Measurements from ENCODE around the gene RGS6. TPM values are rescaled to one million over a fixed set of nuclear protein-coding genes. Genes with fewer than 3 reads are reported as not detected.
A peak's percentile ranks its signal among the peaks of the same experiment; 100 is the strongest.

The RGS6 gene
- not detected in 2 replicates for total RNA-seq (2012; rRNA removed)
- polyA plus RNA-seq (2012; rRNA removed): not detected in 2 replicates
- not detected in 2 replicates for polyA plus RNA-seq (2012; cell fraction: cytosol; rRNA removed)
- polyA plus RNA-seq (2012; cell fraction: nucleus; rRNA removed; ENCODE audit: low replicate concordance): 0.01 and 0.15 TPM in 2 replicates
- percentile 15 among the genes with signal in this experiment for Bru-seq, nascent RNA
- percentile 33 among the genes with signal in this experiment for BruChase-seq, experiment 1, labeled RNA remaining after a 6-hour chase
- BruChase-seq, experiment 2, labeled RNA remaining after a 2-hour chase: percentile 26 among the genes with signal in this experiment
- long read RNA-seq: 0 reads

GRCh38 chr14:71932229-71932981 is at the start of gene RGS6:
Gene RGS6 (plus strand): TSS chr14:71932429.
- Histone ChIP-seq H3K14ac (replicated peaks; ENCODE audit: low read depth, low read length) (no peak within 1 kb of the TSS), H3K36me3 (ENCODE audit: control insufficient read depth, insufficient read depth, low read length) (no peaks in the 10 kb centered on the region), H2BK120ac (ENCODE audit: low read depth, low read length) (no peak within 1 kb of the TSS), H3K27me3 (ENCODE audit: control insufficient read depth, insufficient read depth, low read length) (peaks cover 30% of the 10 kb centered on the region), H3K79me1 (ENCODE audit: low read depth in 1 of 2, low read length in 2 of 2) (no peaks in the 10 kb centered on the region), H4K5ac (ENCODE audit: low read depth, low read length) (no peak within 1 kb of the TSS), H3K18ac (ENCODE audit: low read depth, low read length) (no peak within 1 kb of the TSS), H2BK15ac (ENCODE audit: low read depth, low read length) (no peak within 1 kb of the TSS), H3K4me2 (ENCODE audit: low read depth, low read length) (no peak within 1 kb of the TSS; the same call in 1 of the 2 replicates), H3K9ac (ENCODE audit: low read depth, low read length) (no peak within 1 kb of the TSS), H2AK5ac (ENCODE audit: low read depth, low read length) (no peak within 1 kb of the TSS), H3K9me1 (ENCODE audit: insufficient read depth, low read length) (no peaks in the 10 kb centered on the region), H4K91ac (ENCODE audit: insufficient read depth, low read depth, low read length) (no peak within 1 kb of the TSS), H2AK9ac (replicated peaks; ENCODE audit: low read depth, low read length, poor library complexity) (no peak within 1 kb of the TSS), H4K8ac (ENCODE audit: low read depth in 2 of 2, low read length in 2 of 2) (no peak within 1 kb of the TSS), H3K4ac (ENCODE audit: low read depth, low read length) (no peak within 1 kb of the TSS), H2BK20ac (ENCODE audit: low read depth, low read length) (no peak within 1 kb of the TSS), H3K56ac (ENCODE audit: extremely low read depth, insufficient read depth, low read length) (no peak within 1 kb of the TSS), H3K4me1 (ENCODE audit: control insufficient read depth, insufficient read depth, low read length) (no peaks in the 10 kb centered on the region), H3K9me3 (ENCODE audit: control insufficient read depth, insufficient read depth, low read length) (no peaks in the 10 kb centered on the region), H3K27ac (ENCODE audit: insufficient read depth, low read length) (no peak within 1 kb of the TSS), H3K4me3 (ENCODE audit: insufficient read depth, low read depth, low read length) (no peak within 1 kb of the TSS), H2AFZ (replicated peaks; ENCODE audit: low read length, poor library complexity) (peak within 1 kb of the TSS; percentile 32), H4K20me1 (ENCODE audit: insufficient read depth, low read length) (no peaks in the 10 kb centered on the region), H2BK5ac (ENCODE audit: low read depth, low read length, poor library complexity, severe bottlenecking) (no peak within 1 kb of the TSS), H3K23ac (ENCODE audit: low read depth, low read length) (no peak within 1 kb of the TSS)
- dilution Hi-C loops (cut with HindIII; ENCODE audit: low sequenced_read_pairs, unreplicated experiment) (no loop called here), intact Hi-C loops (cut with micrococcal nuclease) (no loop called here), in situ Hi-C loops (cut with MboI; ENCODE audit: low sequenced_read_pairs) (no loop called here)
- TF ChIP-seq NFE2L2 (IDR thresholded peaks at IDR 0.05; ENCODE audit: low read depth, low read length) (no peak), MAZ (IDR thresholded peaks at IDR 0.05; ENCODE audit: borderline replicate concordance, low read depth, low read length) (no peak), CHD1 (IDR thresholded peaks at IDR 0.05; ENCODE audit: low read depth, low read length) (no peak), SMC3 (IDR thresholded peaks at IDR 0.05; ENCODE audit: low read depth, low read length) (no peak), CEBPB (IDR thresholded peaks at IDR 0.05; ENCODE audit: low read depth, low read length) (no peak), BHLHE40 (IDR thresholded peaks at IDR 0.05; ENCODE audit: low read depth, low read length) (no peak), POLR2A (IDR thresholded peaks at IDR 0.05; ENCODE audit: low read depth, low read length) (no peak), RCOR1 (IDR thresholded peaks at IDR 0.05; ENCODE audit: insufficient replicate concordance, low read length) (no peak), MAFK (IDR thresholded peaks at IDR 0.05; ENCODE audit: low read depth, low read length) (no peak), RFX5 (IDR thresholded peaks at IDR 0.05; ENCODE audit: low read depth, low read length) (no peak)
- TF ChIP-seq, protein P1, sequence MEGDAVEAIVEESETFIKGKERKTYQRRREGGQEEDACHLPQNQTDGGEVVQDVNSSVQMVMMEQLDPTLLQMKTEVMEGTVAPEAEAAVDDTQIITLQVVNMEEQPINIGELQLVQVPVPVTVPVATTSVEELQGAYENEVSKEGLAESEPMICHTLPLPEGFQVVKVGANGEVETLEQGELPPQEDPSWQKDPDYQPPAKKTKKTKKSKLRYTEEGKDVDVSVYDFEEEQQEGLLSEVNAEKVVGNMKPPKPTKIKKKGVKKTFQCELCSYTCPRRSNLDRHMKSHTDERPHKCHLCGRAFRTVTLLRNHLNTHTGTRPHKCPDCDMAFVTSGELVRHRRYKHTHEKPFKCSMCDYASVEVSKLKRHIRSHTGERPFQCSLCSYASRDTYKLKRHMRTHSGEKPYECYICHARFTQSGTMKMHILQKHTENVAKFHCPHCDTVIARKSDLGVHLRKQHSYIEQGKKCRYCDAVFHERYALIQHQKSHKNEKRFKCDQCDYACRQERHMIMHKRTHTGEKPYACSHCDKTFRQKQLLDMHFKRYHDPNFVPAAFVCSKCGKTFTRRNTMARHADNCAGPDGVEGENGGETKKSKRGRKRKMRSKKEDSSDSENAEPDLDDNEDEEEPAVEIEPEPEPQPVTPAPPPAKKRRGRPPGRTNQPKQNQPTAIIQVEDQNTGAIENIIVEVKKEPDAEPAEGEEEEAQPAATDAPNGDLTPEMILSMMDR (conservative IDR thresholded peaks at IDR 0.05; ENCODE audit: low read depth, low read length): no peak
- TF ChIP-seq, protein P2, sequence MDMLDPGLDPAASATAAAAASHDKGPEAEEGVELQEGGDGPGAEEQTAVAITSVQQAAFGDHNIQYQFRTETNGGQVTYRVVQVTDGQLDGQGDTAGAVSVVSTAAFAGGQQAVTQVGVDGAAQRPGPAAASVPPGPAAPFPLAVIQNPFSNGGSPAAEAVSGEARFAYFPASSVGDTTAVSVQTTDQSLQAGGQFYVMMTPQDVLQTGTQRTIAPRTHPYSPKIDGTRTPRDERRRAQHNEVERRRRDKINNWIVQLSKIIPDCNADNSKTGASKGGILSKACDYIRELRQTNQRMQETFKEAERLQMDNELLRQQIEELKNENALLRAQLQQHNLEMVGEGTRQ (IDR thresholded peaks at IDR 0.05; ENCODE audit: low read depth, low read length): no peak
- POLR2A ChIA-PET (ENCODE audit: unreplicated experiment): no interaction called here
- no TSS peak for BruUV-seq (replicated peaks)
- CTCF ChIA-PET: interaction anchor here (1.0 kb wide), 1 partner anchor 13 kb away, joined by 3 read pairs; no protein-coding TSS in a partner anchor
- 2% methylated on average over 36 of the region's 92 CpGs; no CpG with 5 or more reads in 1 of the 2 experiments for WGBS, 2 experiments (ENCODE audit: extremely low coverage in 2 of 2, insufficient read length in 1 of 2)
- no peak for DNase-seq
- ATAC-seq (ENCODE audit: low read depth): peak; percentile 84
